ENCODE measurements around the gene PLEKHA5.
"Not testable (repeated sequence)": the region's sequence is repeated elsewhere in the genome, so short reads cannot be mapped to it uniquely, and the experiment has no call there.

Gene PLEKHA5

GRCh38 chr12:19394385-19394784 lies 264.9 kb downstream of the PLEKHA5 start:
- no peaks in the 10 kb centered on the region for H3K36me3 ChIP-seq (ENCODE audit: control insufficient read depth in 1 of 2, insufficient read depth in 2 of 2, low read length in 2 of 2)
- H3K9me3 ChIP-seq (ENCODE audit: control insufficient read depth in 1 of 2, low read length in 2 of 2): no peaks in the 10 kb centered on the region
- no peaks in the 10 kb centered on the region for H3K27me3 ChIP-seq (ENCODE audit: low read depth, low read length)
- no peaks in the 10 kb centered on the region for H3K4me1 ChIP-seq (ENCODE audit: control insufficient read depth in 1 of 2, insufficient read depth in 2 of 2, low read length in 2 of 2)
- no peak overlapping the region for H3K27ac ChIP-seq (ENCODE audit: low read length)
- no peak overlapping the region for H3K4me3 ChIP-seq (ENCODE audit: low read depth in 1 of 2, low read length in 2 of 2)

GRCh38 chr12:19397534-19397933 lies 268.0 kb downstream of the PLEKHA5 start:
- Histone ChIP-seq H3K4me3 (ENCODE audit: low read depth in 1 of 2, low read length in 2 of 2) (no peak overlapping the region), H3K27me3 (ENCODE audit: low read depth, low read length) (no peaks in the 10 kb centered on the region), H3K9me3 (ENCODE audit: control insufficient read depth in 1 of 2, low read length in 2 of 2) (no peaks in the 10 kb centered on the region), H3K36me3 (ENCODE audit: control insufficient read depth in 1 of 2, insufficient read depth in 2 of 2, low read length in 2 of 2) (no peaks in the 10 kb centered on the region), H3K4me1 (ENCODE audit: control insufficient read depth in 1 of 2, insufficient read depth in 2 of 2, low read length in 2 of 2) (no peaks in the 10 kb centered on the region), H3K27ac (ENCODE audit: low read length) (no peak overlapping the region)

- H3K27me3 ChIP-seq (ENCODE audit: low read depth, low read length): no peaks in the 10 kb centered on the region
- H3K4me1 ChIP-seq (ENCODE audit: control insufficient read depth in 1 of 2, insufficient read depth in 2 of 2, low read length in 2 of 2): no peaks in the 10 kb centered on the region
- H3K9me3 ChIP-seq (ENCODE audit: control insufficient read depth in 1 of 2, low read length in 2 of 2): no peaks in the 10 kb centered on the region
- H3K36me3 ChIP-seq (ENCODE audit: control insufficient read depth in 1 of 2, insufficient read depth in 2 of 2, low read length in 2 of 2): no peaks in the 10 kb centered on the region
- H3K27ac ChIP-seq (ENCODE audit: low read length): no peak overlapping the region
- no peak overlapping the region for H3K4me3 ChIP-seq (ENCODE audit: low read depth in 1 of 2, low read length in 2 of 2)
These were observed 269.1 kb downstream of the PLEKHA5 start for GRCh38 chr12:19398376-19399363.

GRCh38 chr12:19400649-19401285 lies 271.2 kb downstream of the PLEKHA5 start:
- not testable (repeated sequence) for H3K4me3 ChIP-seq (ENCODE audit: low read depth in 1 of 2, low read length in 2 of 2); H3K9me3 ChIP-seq (ENCODE audit: control insufficient read depth in 1 of 2, low read length in 2 of 2); H3K36me3 ChIP-seq (ENCODE audit: control insufficient read depth in 1 of 2, insufficient read depth in 2 of 2, low read length in 2 of 2); H3K4me1 ChIP-seq (ENCODE audit: control insufficient read depth in 1 of 2, insufficient read depth in 2 of 2, low read length in 2 of 2); H3K27ac ChIP-seq (ENCODE audit: low read length); H3K27me3 ChIP-seq (ENCODE audit: low read depth, low read length)

GRCh38 chr12:19402211-19402610 lies 272.7 kb downstream of the PLEKHA5 start:
- Histone ChIP-seq H3K27me3 (ENCODE audit: low read depth, low read length) (no peaks in the 10 kb centered on the region), H3K27ac (ENCODE audit: low read length) (no peak overlapping the region), H3K36me3 (ENCODE audit: control insufficient read depth in 1 of 2, insufficient read depth in 2 of 2, low read length in 2 of 2) (no peaks in the 10 kb centered on the region), H3K9me3 (ENCODE audit: control insufficient read depth in 1 of 2, low read length in 2 of 2) (no peaks in the 10 kb centered on the region), H3K4me1 (ENCODE audit: control insufficient read depth in 1 of 2, insufficient read depth in 2 of 2, low read length in 2 of 2) (no peaks in the 10 kb centered on the region), H3K4me3 (ENCODE audit: low read depth in 1 of 2, low read length in 2 of 2) (no peak overlapping the region)

GRCh38 chr12:19402743-19403431 lies 273.4 kb downstream of the PLEKHA5 start:
- H3K36me3 ChIP-seq (ENCODE audit: control insufficient read depth in 1 of 2, insufficient read depth in 2 of 2, low read length in 2 of 2): no peaks in the 10 kb centered on the region
- H3K27ac ChIP-seq (ENCODE audit: low read length): no peak overlapping the region
- H3K4me3 ChIP-seq (ENCODE audit: low read depth in 1 of 2, low read length in 2 of 2): no peak overlapping the region
- no peaks in the 10 kb centered on the region for H3K4me1 ChIP-seq (ENCODE audit: control insufficient read depth in 1 of 2, insufficient read depth in 2 of 2, low read length in 2 of 2)
- H3K27me3 ChIP-seq (ENCODE audit: low read depth, low read length): no peaks in the 10 kb centered on the region
- no peaks in the 10 kb centered on the region for H3K9me3 ChIP-seq (ENCODE audit: control insufficient read depth in 1 of 2, low read length in 2 of 2)

- Histone ChIP-seq H3K27me3 (ENCODE audit: low read depth, low read length) (no peaks in the 10 kb centered on the region), H3K27ac (ENCODE audit: low read length) (no peak overlapping the region), H3K4me3 (ENCODE audit: low read depth in 1 of 2, low read length in 2 of 2) (no peak overlapping the region), H3K9me3 (ENCODE audit: control insufficient read depth in 1 of 2, low read length in 2 of 2) (no peaks in the 10 kb centered on the region), H3K4me1 (ENCODE audit: control insufficient read depth in 1 of 2, insufficient read depth in 2 of 2, low read length in 2 of 2) (peaks cover 0 to 3% of the 10 kb centered on the region in 2 donors), H3K36me3 (ENCODE audit: control insufficient read depth in 1 of 2, insufficient read depth in 2 of 2, low read length in 2 of 2) (no peaks in the 10 kb centered on the region)
These were observed 274.8 kb downstream of the PLEKHA5 start for GRCh38 chr12:19404242-19404880.

GRCh38 chr12:19409376-19409775 lies 279.8 kb downstream of the PLEKHA5 start:
- no peaks in the 10 kb centered on the region for H3K27me3 ChIP-seq (ENCODE audit: low read depth, low read length)
- H3K9me3 ChIP-seq (ENCODE audit: control insufficient read depth in 1 of 2, low read length in 2 of 2): no peaks in the 10 kb centered on the region
- H3K4me1 ChIP-seq (ENCODE audit: control insufficient read depth in 1 of 2, insufficient read depth in 2 of 2, low read length in 2 of 2): peaks cover 0 to 17% of the 10 kb centered on the region in 2 donors
- H3K4me3 ChIP-seq (ENCODE audit: low read depth in 1 of 2, low read length in 2 of 2): no peak overlapping the region
- H3K27ac ChIP-seq (ENCODE audit: low read length): no peak overlapping the region
- H3K36me3 ChIP-seq (ENCODE audit: control insufficient read depth in 1 of 2, insufficient read depth in 2 of 2, low read length in 2 of 2): no peaks in the 10 kb centered on the region

GRCh38 chr12:19410211-19410610 lies 280.7 kb downstream of the PLEKHA5 start:
- H3K36me3 ChIP-seq (ENCODE audit: control insufficient read depth in 1 of 2, insufficient read depth in 2 of 2, low read length in 2 of 2): no peaks in the 10 kb centered on the region
- no peaks in the 10 kb centered on the region for H3K27me3 ChIP-seq (ENCODE audit: low read depth, low read length)
- H3K4me1 ChIP-seq (ENCODE audit: control insufficient read depth in 1 of 2, insufficient read depth in 2 of 2, low read length in 2 of 2): peaks cover 0 to 17% of the 10 kb centered on the region in 2 donors
- H3K9me3 ChIP-seq (ENCODE audit: control insufficient read depth in 1 of 2, low read length in 2 of 2): no peaks in the 10 kb centered on the region
- no peak overlapping the region for H3K27ac ChIP-seq (ENCODE audit: low read length)
- H3K4me3 ChIP-seq (ENCODE audit: low read depth in 1 of 2, low read length in 2 of 2): no peak overlapping the region

- no peak overlapping the region for H3K4me3 ChIP-seq (ENCODE audit: low read depth in 1 of 2, low read length in 2 of 2)
- no peaks in the 10 kb centered on the region for H3K36me3 ChIP-seq (ENCODE audit: control insufficient read depth in 1 of 2, insufficient read depth in 2 of 2, low read length in 2 of 2)
- H3K27me3 ChIP-seq (ENCODE audit: low read depth, low read length): no peaks in the 10 kb centered on the region
- H3K27ac ChIP-seq (ENCODE audit: low read length): no peak overlapping the region
- peaks cover 0 to 17% of the 10 kb centered on the region in 2 donors for H3K4me1 ChIP-seq (ENCODE audit: control insufficient read depth in 1 of 2, insufficient read depth in 2 of 2, low read length in 2 of 2)
- no peaks in the 10 kb centered on the region for H3K9me3 ChIP-seq (ENCODE audit: control insufficient read depth in 1 of 2, low read length in 2 of 2)
These were observed 281.2 kb downstream of the PLEKHA5 start for GRCh38 chr12:19410629-19411185.
